WTC11 (cell line): ENCODE measurements around the gene ADCY3. TPM values are rescaled to one million over a fixed set of nuclear protein-coding genes. Genes with fewer than 3 reads are reported as not detected.
A peak's percentile ranks its signal among the peaks of the same experiment; 100 is the strongest.

Source experiments
- ATAC-seq: fragments of 200-7000 bp; cut with Tn5 transposase; 2 replicates; pipeline ENCODE4 v1.10.0; 2021; ENCODE audit warnings: mild to moderate bottlenecking, moderate library complexity
- CTCF ChIA-PET: fragments of 300-600 bp; sonication (Branson Sonifier 250); formaldehyde crosslinking; loops from one replicate; lab custom pipeline; 2021; ENCODE audit warnings: antibody characterized with exemption; lab: Charles Lee
- POLR2A ChIA-PET: fragments of 350-600 bp; sonication (Branson Sonifier 250); formaldehyde crosslinking; loops from one replicate; lab custom pipeline; 2021; ENCODE audit warnings: antibody characterized with exemption; lab: Charles Lee
- DNase-seq: peaks from one replicate; pipeline ENCODE4 v3.0.0; 2021; ENCODE audit warnings: low spot score
- H3K27ac Mint-ChIP-seq: 2 replicates; pipeline ENCODE4 v1.8.0; 2021; ENCODE audit warnings: mixed read lengths
- H3K27me3 Mint-ChIP-seq: 2 replicates; pipeline ENCODE4 v1.8.0; 2021; ENCODE audit warnings: low read depth, mild to moderate bottlenecking, moderate library complexity, mixed read lengths
- H3K36me3 Mint-ChIP-seq: 2 replicates; pipeline ENCODE4 v1.8.0; 2021; ENCODE audit warnings: mixed read lengths
- H3K4me1 Mint-ChIP-seq: 2 replicates; pipeline ENCODE4 v1.8.0; 2022; ENCODE audit warnings: mixed read lengths
- H3K4me3 Mint-ChIP-seq: 2 replicates; pipeline ENCODE4 v1.8.0; 2021; ENCODE audit warnings: mild to moderate bottlenecking, moderate library complexity, mixed read lengths
- H3K9me3 Mint-ChIP-seq: 2 replicates; pipeline ENCODE4 v1.8.0; 2021; ENCODE audit warnings: mixed read lengths
- ATF3 ChIP-seq: sonication (generic); formaldehyde crosslinking; conservative IDR thresholded peaks from 2 replicates; pipeline ENCODE4 v1.8.1; 2022; ENCODE audit warnings: mild to moderate bottlenecking, missing genetic modification reagents
- CDX4 ChIP-seq: fragments of 250-450 bp; sonication (Bioruptor Pico); IDR thresholded peaks from 2 replicates; pipeline ENCODE4 v1.9.0; 2021; ENCODE audit warnings: moderate library complexity, mild to moderate bottlenecking, inconsistent platforms, borderline replicate concordance
- E2F1 ChIP-seq: sonication (generic); formaldehyde crosslinking; IDR thresholded peaks from 2 replicates; pipeline ENCODE4 v1.8.0; 2022; ENCODE audit warnings: mild to moderate bottlenecking, missing genetic modification reagents
- E2F4 ChIP-seq: sonication (generic); formaldehyde crosslinking; IDR thresholded peaks from 2 replicates; pipeline ENCODE4 v1.8.1; 2022; ENCODE audit warnings: low read depth, mild to moderate bottlenecking, moderate library complexity, missing genetic modification reagents, borderline replicate concordance
- NR2C2 ChIP-seq: sonication (generic); formaldehyde crosslinking; IDR thresholded peaks from 2 replicates; pipeline ENCODE4 v1.8.0; 2022; ENCODE audit warnings: mild to moderate bottlenecking, missing genetic modification reagents
- PREB ChIP-seq: sonication (generic); formaldehyde crosslinking; IDR thresholded peaks from 2 replicates; pipeline ENCODE4 v1.8.1; 2022; ENCODE audit warnings: mild to moderate bottlenecking, missing genetic modification reagents, moderate library complexity, borderline replicate concordance
- RELA ChIP-seq: sonication (generic); formaldehyde crosslinking; IDR thresholded peaks from 2 replicates; pipeline ENCODE4 v1.8.1; 2022; ENCODE audit warnings: missing genetic modification reagents, mild to moderate bottlenecking, borderline replicate concordance
- STAT6 ChIP-seq: sonication (generic); formaldehyde crosslinking; conservative IDR thresholded peaks from 2 replicates; pipeline ENCODE4 v1.8.1; 2023; ENCODE audit warnings: mild to moderate bottlenecking, low read depth, missing genetic modification reagents, moderate library complexity
- ZNF512 ChIP-seq: sonication (generic); formaldehyde crosslinking; IDR thresholded peaks from 2 replicates; pipeline ENCODE4 v1.8.1; 2022; ENCODE audit warnings: missing genetic modification reagents, borderline replicate concordance
- ZSCAN18 ChIP-seq: fragments of 250-450 bp; sonication (Bioruptor Pico); IDR thresholded peaks from 2 replicates; pipeline ENCODE4 v2.1.2; 2022; ENCODE audit warnings: mild to moderate bottlenecking, moderate library complexity
- total RNA-seq: library from RNA; stranded (reverse); gene quantifications from 3 replicates; pipeline ENCODE4 v1.2.3, GENCODE V29; 2021

ADCY3 gene
- total RNA-seq, 1 experiment from 2014 or later, result 37.1 TPM

GRCh38 chr2:24914713-24915112 is 5.3 kb downstream of the ADCY3 start:
- Mint-ChIP-seq H3K4me3 (no peak overlapping the region), H3K4me1 (peaks cover 24% of the 10 kb centered on the region), H3K36me3 (peaks cover 21% of the 10 kb centered on the region), H3K27me3 (no peaks in the 10 kb centered on the region), H3K9me3 (peaks cover 7% of the 10 kb centered on the region; the same call in 1 of the 2 replicates), H3K27ac (no peak overlapping the region)
- ChIA-PET POLR2A (no interaction called here), CTCF (no interaction called here)
- DNase-seq, result no peak
- ATAC-seq, result no peak
- TF ChIP-seq STAT6 (CRISPR knock-in tag) (no peak), CDX4 (CRISPR knock-in tag) (no peak)
- TF ChIP-seq, all 79 proteins: peak for 0

- peaks cover 20% of the 10 kb centered on the region for H3K4me1 Mint-ChIP-seq
- no peak for TF ChIP-seq ZSCAN18 (CRISPR knock-in tag)
- ChIA-PET CTCF (no interaction called here), POLR2A (no interaction called here)
- peaks cover 9% of the 10 kb centered on the region; the same call in 1 of the 2 replicates for H3K9me3 Mint-ChIP-seq
- no peak overlapping the region for H3K27ac Mint-ChIP-seq
- H3K36me3 Mint-ChIP-seq, result peaks cover 23% of the 10 kb centered on the region
- H3K4me3 Mint-ChIP-seq, result no peak overlapping the region
- peak; percentile 24 for DNase-seq
- H3K27me3 Mint-ChIP-seq, result no peaks in the 10 kb centered on the region
- ATAC-seq, result peak; percentile 84
Measured at GRCh38 chr2:24913911-24914310, 6.1 kb downstream of the ADCY3 start.

- POLR2A ChIA-PET, result no interaction called here
- Mint-ChIP-seq H3K4me3 (no peak overlapping the region), H3K9me3 (peaks cover 9% of the 10 kb centered on the region; the same call in 1 of the 2 replicates), H3K27ac (peak overlapping the region; percentile 83; the same call in 1 of the 2 replicates), H3K36me3 (peaks cover 23% of the 10 kb centered on the region), H3K27me3 (no peaks in the 10 kb centered on the region), H3K4me1 (peaks cover 13% of the 10 kb centered on the region)
- ATAC-seq, result no peak
- DNase-seq, result peak; percentile 8
- TF ChIP-seq E2F4 (CRISPR knock-in tag) (no peak), ZNF512 (CRISPR knock-in tag) (no peak), RELA (CRISPR knock-in tag) (no peak), NR2C2 (CRISPR knock-in tag) (no peak), PREB (CRISPR knock-in tag) (no peak), E2F1 (CRISPR knock-in tag) (no peak), ATF3 (CRISPR knock-in tag) (no peak)
- CTCF ChIA-PET, result interaction anchor here (1.0 kb wide), 1 partner anchor 83 kb away, joined by 3 read pairs; no protein-coding TSS in a partner anchor
Measured at GRCh38 chr2:24912986-24913385, 7.1 kb downstream of the ADCY3 start.
